Smooth muscle cell (in vitro differentiated cells): Measurements from ENCODE around the gene ARMC12. TPM values are rescaled to one million over a fixed set of nuclear protein-coding genes. Genes with fewer than 3 reads are reported as not detected.

Experiments used
- DNase-seq: peaks from one replicate; lab custom pipeline; 2025; ENCODE audit not compliant: unreplicated experiment; lab: John Stamatoyannopoulos, UW
- H2AFZ ChIP-seq: fragments of 200-600 bp; sonication (generic); 2 replicates; pipeline ENCODE4 v1.6.0; 2016; ENCODE audit warnings: antibody characterized with exemption, low read depth, mild to moderate bottlenecking
- H3F3A ChIP-seq: fragments of 200-600 bp; sonication (generic); 2 replicates; pipeline ENCODE4 v1.6.0; 2017; ENCODE audit warnings: antibody characterized with exemption, low read depth
- H3K27ac ChIP-seq: fragments of 200-600 bp; sonication (generic); 2 replicates; pipeline ENCODE4 v1.5.1; 2016; ENCODE audit warnings: low read depth, mild to moderate bottlenecking
- H3K27me3 ChIP-seq: fragments of 200-600 bp; sonication (generic); 2 replicates; pipeline ENCODE4 v1.6.1; 2016; ENCODE audit warnings: low read depth, mild to moderate bottlenecking
- H3K36me3 ChIP-seq: fragments of 200-600 bp; sonication (generic); 2 replicates; pipeline ENCODE4 v1.5.1; 2016; ENCODE audit warnings: low read depth
- H3K4me1 ChIP-seq: fragments of 200-600 bp; sonication (generic); 2 replicates; pipeline ENCODE4 v1.5.1; 2016; ENCODE audit warnings: low read depth
- H3K4me2 ChIP-seq: fragments of 200-600 bp; sonication (generic); 2 replicates; pipeline ENCODE4 v1.6.0; 2016; ENCODE audit warnings: mild to moderate bottlenecking
- H3K4me3 ChIP-seq: fragments of 200-600 bp; sonication (generic); 2 replicates; pipeline ENCODE4 v1.5.1; 2016; ENCODE audit warnings: mild to moderate bottlenecking
- H3K79me2 ChIP-seq: fragments of 200-600 bp; sonication (generic); 2 replicates; pipeline ENCODE4 v1.6.0; 2016; ENCODE audit warnings: low read depth, mild to moderate bottlenecking
- H3K9ac ChIP-seq: fragments of 200-600 bp; sonication (generic); 2 replicates; pipeline ENCODE4 v1.6.0; 2016; ENCODE audit warnings: low read depth
- H3K9me3 ChIP-seq: fragments of 200-600 bp; sonication (generic); replicated peaks from 2 replicates; pipeline ENCODE4 v1.5.1; 2016; ENCODE audit warnings: low read depth
- H4K20me1 ChIP-seq: fragments of 200-600 bp; sonication (generic); 2 replicates; pipeline ENCODE4 v1.6.0; 2016; ENCODE audit warnings: low read depth
- CTCF ChIP-seq: fragments of 200-600 bp; sonication (generic); IDR thresholded peaks from 2 replicates; pipeline ENCODE4 v1.5.1; 2017; ENCODE audit warnings: borderline replicate concordance, mild to moderate bottlenecking, antibody characterized with exemption; ENCODE audit not compliant: insufficient read depth, poor library complexity, severe bottlenecking
- WGBS: methylation state at CpG from one replicate; pipeline ENCODE4 v1.1.7; 2016; ENCODE audit warnings: low lambda C conversion rate; 5-methylcytosine and 5-hydroxymethylcytosine counted together
- polyA plus RNA-seq: library from polyadenylated mRNA; unstranded; fragments of >200 nt; fragmentation: Nextera tagmentation; extraction: Ambion mirVana; gene quantifications from 2 replicates; pipeline ENCODE4 v1.2.1, GENCODE V29; 2016
- total RNA-seq: library from RNA; depleted of rRNA; stranded (reverse); fragments of >200 nt; gene quantifications from 2 replicates; pipeline ENCODE4 v1.2.3, GENCODE V29; 2014

The ARMC12 gene
- total and polyA plus RNA-seq, 2 experiments from 2014 or later = 3.5 TPM; not detected in 1

DNA sequence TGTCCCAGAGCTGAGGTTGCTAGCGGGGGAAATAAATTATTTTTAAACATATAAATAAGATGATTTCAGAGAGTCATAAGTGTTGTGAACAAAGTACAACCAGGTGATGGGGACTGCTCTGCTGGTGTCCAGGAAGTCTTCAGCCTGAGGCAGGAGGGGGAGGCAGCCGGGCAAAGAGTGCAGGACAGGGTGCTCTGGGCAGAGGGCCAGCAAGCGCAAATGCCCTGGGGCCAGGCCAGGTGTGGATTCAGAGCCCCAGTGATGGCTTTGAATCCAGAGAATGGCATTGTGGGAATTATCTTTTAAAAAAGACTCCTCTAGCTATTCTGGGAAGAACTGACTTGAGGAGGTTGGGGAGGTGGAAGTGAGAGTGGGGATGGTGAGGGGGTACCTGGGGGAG is 45.6 kb downstream of the ARMC12 start:
- Histone ChIP-seq H3F3A (no peaks in the 10 kb centered on the region), H3K27ac (no peak overlapping the region), H3K36me3 (no peaks in the 10 kb centered on the region), H3K9ac (no peak overlapping the region), H3K4me3 (no peak overlapping the region), H3K27me3 (peaks cover 6% of the 10 kb centered on the region), H2AFZ (no peak overlapping the region), H4K20me1 (no peaks in the 10 kb centered on the region), H3K79me2 (no peaks in the 10 kb centered on the region), H3K4me1 (no peaks in the 10 kb centered on the region), H3K9me3 (no peaks in the 10 kb centered on the region), H3K4me2 (no peak overlapping the region)
- DNase-seq = no peak
- WGBS = 86% methylated on average over 3 of the region's 3 CpGs
- TF ChIP-seq CTCF = no peak

GRCh38 chr6:35784200-35784599 is 47.4 kb downstream of the ARMC12 start:
- no peak overlapping the region for H2AFZ ChIP-seq
- DNase-seq = no peak
- WGBS = 74% methylated on average over 2 of the region's 2 CpGs
- no peaks in the 10 kb centered on the region for H3K9me3 ChIP-seq
- no peak overlapping the region for H3K4me2 ChIP-seq
- H4K20me1 ChIP-seq = no peaks in the 10 kb centered on the region
- no peaks in the 10 kb centered on the region for H3K79me2 ChIP-seq
- H3K27me3 ChIP-seq = peaks cover 24% of the 10 kb centered on the region
- no peak overlapping the region for H3K9ac ChIP-seq
- H3K4me1 ChIP-seq = no peaks in the 10 kb centered on the region
- no peak overlapping the region for H3K27ac ChIP-seq
- TF ChIP-seq CTCF = no peak
- H3K4me3 ChIP-seq = no peak overlapping the region
- H3F3A ChIP-seq = no peaks in the 10 kb centered on the region
- no peaks in the 10 kb centered on the region for H3K36me3 ChIP-seq

DNA sequence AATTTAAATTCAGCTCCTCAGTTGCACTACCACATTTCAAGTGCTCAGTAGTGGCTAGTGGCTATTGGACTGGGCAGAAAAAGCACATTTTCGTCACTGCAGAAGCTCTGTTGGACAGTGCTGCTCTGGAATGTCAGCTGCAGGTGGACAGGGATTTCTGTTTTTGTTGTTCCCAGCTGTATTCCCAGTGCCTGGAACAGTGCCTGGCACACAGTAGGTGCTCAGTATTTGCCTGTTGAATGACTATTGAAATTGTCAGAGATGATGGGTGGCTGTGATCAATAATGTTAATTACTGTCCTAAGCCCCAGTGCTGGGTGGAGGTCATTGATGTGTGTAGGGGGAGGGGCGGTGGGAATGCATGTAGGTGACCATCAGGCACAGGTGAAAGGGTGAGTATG is 49.4 kb downstream of the ARMC12 start:
- no peaks in the 10 kb centered on the region for H3F3A ChIP-seq
- no peak overlapping the region for H2AFZ ChIP-seq
- H3K9me3 ChIP-seq = no peaks in the 10 kb centered on the region
- H4K20me1 ChIP-seq = no peaks in the 10 kb centered on the region
- TF ChIP-seq CTCF = no peak
- H3K4me1 ChIP-seq = no peaks in the 10 kb centered on the region
- H3K27ac ChIP-seq = no peak overlapping the region
- H3K4me3 ChIP-seq = no peak overlapping the region
- DNase-seq = no peak
- H3K9ac ChIP-seq = no peak overlapping the region
- no peak overlapping the region for H3K4me2 ChIP-seq
- H3K36me3 ChIP-seq = no peaks in the 10 kb centered on the region
- H3K27me3 ChIP-seq = peaks cover 24% of the 10 kb centered on the region
- 88% methylated on average over 2 of the region's 2 CpGs for WGBS
- H3K79me2 ChIP-seq = no peaks in the 10 kb centered on the region

DNA sequence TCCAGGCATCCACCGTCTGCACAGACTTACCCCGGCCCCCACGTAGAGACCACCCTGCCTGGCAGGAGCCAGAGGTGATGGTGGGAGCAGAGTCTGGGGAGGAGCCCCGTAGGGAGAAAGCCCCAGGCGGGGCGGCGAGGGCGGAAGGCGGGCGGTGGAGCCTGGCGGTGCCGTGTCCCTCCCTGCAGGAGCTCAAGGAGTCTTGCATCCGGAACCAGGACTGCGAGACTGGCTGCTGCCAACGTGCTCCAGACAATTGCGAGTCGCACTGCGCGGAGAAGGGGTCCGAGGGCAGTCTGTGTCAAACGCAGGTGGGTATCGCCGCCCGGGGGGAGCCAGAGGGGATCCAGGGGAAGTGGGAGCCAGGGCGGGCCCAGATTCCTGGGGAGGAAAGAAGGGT is 50.0 kb downstream of the ARMC12 start:
- Histone ChIP-seq H3K4me2 (no peak overlapping the region), H3K36me3 (no peaks in the 10 kb centered on the region), H3K9ac (no peak overlapping the region), H2AFZ (no peak overlapping the region), H3K4me1 (no peaks in the 10 kb centered on the region), H3K27me3 (peaks cover 24% of the 10 kb centered on the region), H4K20me1 (no peaks in the 10 kb centered on the region), H3K4me3 (no peak overlapping the region), H3K9me3 (no peaks in the 10 kb centered on the region), H3K79me2 (no peaks in the 10 kb centered on the region), H3K27ac (no peak overlapping the region), H3F3A (no peaks in the 10 kb centered on the region)
- DNase-seq = no peak
- no peak for TF ChIP-seq CTCF
- 88% methylated on average over 25 of the region's 25 CpGs for WGBS
